Endothelial cell of umbilical vein (primary cell): ENCODE data around the gene RIOX2. TPM values are rescaled to one million over a fixed set of nuclear protein-coding genes. Genes with fewer than 3 reads are reported as not detected.
A peak's percentile ranks its signal among the peaks of the same experiment; 100 is the strongest.

ENCODE experiments used
- BruUV-seq: library from RNA; stranded (reverse); fragments of 400-500 nt; replicated peaks from 2 replicates; lab custom pipeline; 2021; lab: Mats Ljungman, UMichigan
- CTCF ChIA-PET: fragments of 300-600, 350-600 bp; sonication (Branson Sonifier 250); formaldehyde crosslinking; loops from one replicate; lab custom pipeline; 2021; ENCODE audit warnings: antibody characterized with exemption, inconsistent platforms; lab: Charles Lee
- POLR2A ChIA-PET: fragments of 300-600, 350-600 bp; sonication (Branson Sonifier 250); formaldehyde crosslinking; loops from one replicate; lab custom pipeline; 2021; ENCODE audit warnings: antibody characterized with exemption, inconsistent platforms; lab: Charles Lee
- DNase-seq: peaks from one replicate; pipeline ENCODE4 v3.0.0-alpha.2; 2011; ENCODE audit warnings: low read depth, low spot score
- FAIRE-seq: peaks from 2 replicates; lab custom pipeline; 2011; peaks lifted over from hg19 to GRCh38; lab: Jason Lieb, UNC
- H2AFZ ChIP-seq: 2 replicates; pipeline ENCODE4 v1.6.0; 2012; ENCODE audit warnings: low read depth, low read length, control low read depth, inconsistent platforms
- H3K27ac ChIP-seq: 2 replicates; pipeline ENCODE4 v1.5.1; 2011; ENCODE audit warnings: low read depth, mild to moderate bottlenecking, control low read depth, low read length, moderate library complexity; ENCODE audit not compliant: insufficient read depth
- H3K27me3 ChIP-seq, 2 experiments: 2 replicates each; pipeline versions ENCODE4 v1.6.0 to v1.6.1; 2011; ENCODE audit warnings: low read length in 2 of 2, mixed read lengths in 1 of 2; ENCODE audit not compliant: control insufficient read depth in 2 of 2, insufficient read depth in 2 of 2
- H3K36me3 ChIP-seq, 2 experiments: 2 replicates in 1 of 2; 3 replicates in 1 of 2; pipeline ENCODE4 v1.5.1; 2011; ENCODE audit warnings: low read length in 2 of 2, mild to moderate bottlenecking in 1 of 2, moderate library complexity in 1 of 2; ENCODE audit not compliant: control insufficient read depth in 2 of 2, insufficient read depth in 2 of 2; ENCODE audit errors: extremely low read depth in 1 of 2
- H3K4me1 ChIP-seq: 3 replicates; pipeline ENCODE4 v1.5.1; 2011; ENCODE audit warnings: mild to moderate bottlenecking, low read length; ENCODE audit not compliant: control insufficient read depth, insufficient read depth; ENCODE audit errors: extremely low read depth
- H3K4me2 ChIP-seq: 2 replicates; pipeline ENCODE4 v1.6.1; 2011; ENCODE audit warnings: low read length, control low read depth, mixed read lengths; ENCODE audit not compliant: insufficient read depth
- H3K4me3 ChIP-seq, 3 experiments: fragments of 200-600 bp in 1 of 3; sonication (generic), shearing (Covaris generic) in 1 of 3; replicated peaks in 1 of 3; 2 replicates each; pipeline ENCODE4 v1.5.1; 2011 to 2016; ENCODE audit warnings: control low read depth in 3 of 3, low read length in 3 of 3, mild to moderate bottlenecking in 2 of 3, inconsistent platforms in 1 of 3, low read depth in 1 of 3, moderate library complexity in 1 of 3; ENCODE audit not compliant: insufficient read depth in 1 of 3
- H3K79me2 ChIP-seq: 2 replicates; pipeline ENCODE4 v1.6.0; 2012; ENCODE audit warnings: low read length, inconsistent platforms; ENCODE audit not compliant: control insufficient read depth, insufficient read depth
- H3K9ac ChIP-seq: replicated peaks from 2 replicates; pipeline ENCODE3; 2011; ENCODE audit warnings: low read length, control low read depth; ENCODE audit not compliant: insufficient read depth; ENCODE audit errors: extremely low read depth
- H3K9me1 ChIP-seq: replicated peaks from 3 replicates; pipeline ENCODE4 v1.6.0; 2011; ENCODE audit warnings: mild to moderate bottlenecking, low read length; ENCODE audit not compliant: control insufficient read depth, insufficient read depth; ENCODE audit errors: extremely low read depth
- H3K9me3 ChIP-seq: replicated peaks from 2 replicates; pipeline ENCODE4 v1.5.1; 2012; ENCODE audit warnings: low read length, inconsistent platforms; ENCODE audit not compliant: control insufficient read depth, insufficient read depth
- H4K20me1 ChIP-seq: replicated peaks from 2 replicates; pipeline ENCODE3; 2011; ENCODE audit warnings: mild to moderate bottlenecking, low read length; ENCODE audit not compliant: control insufficient read depth, insufficient read depth; ENCODE audit errors: extremely low read depth
- CTCF ChIP-seq, 2 donors: IDR thresholded peaks; 1 replicate in 1 of 2; 2 replicates in 1 of 2; pipeline ENCODE4 v1.5.1; 2011; ENCODE audit warnings: low read length in 2 of 2, mild to moderate bottlenecking in 2 of 2, moderate library complexity in 2 of 2, control low read depth in 1 of 2, inconsistent platforms in 1 of 2, low read depth in 1 of 2; ENCODE audit not compliant: insufficient read depth in 1 of 2; ENCODE audit errors: extremely low read depth in 1 of 2
- EZH2 ChIP-seq: IDR thresholded peaks from 2 replicates; pipeline ENCODE4 v1.6.1; 2012; ENCODE audit warnings: borderline replicate concordance, low read depth, mild to moderate bottlenecking, moderate library complexity, low read length, inconsistent platforms; ENCODE audit not compliant: severe bottlenecking
- FOS ChIP-seq: IDR thresholded peaks from 2 replicates; pipeline ENCODE4 v1.6.1; 2011; ENCODE audit warnings: mild to moderate bottlenecking, low read length, moderate library complexity, borderline replicate concordance; ENCODE audit not compliant: insufficient read depth
- GATA2 ChIP-seq: IDR thresholded peaks from 2 replicates; pipeline ENCODE4 v1.7.0; 2011; ENCODE audit warnings: low read depth, mild to moderate bottlenecking, moderate library complexity, mixed read lengths, low read length; ENCODE audit not compliant: insufficient read length, insufficient read depth
- JUN ChIP-seq: IDR thresholded peaks from 2 replicates; pipeline ENCODE4 v1.6.1; 2011; ENCODE audit warnings: borderline replicate concordance, low read depth; ENCODE audit not compliant: insufficient read length, insufficient read depth
- MAX ChIP-seq: IDR thresholded peaks from 2 replicates; pipeline ENCODE4 v1.6.1; 2011; ENCODE audit not compliant: insufficient read depth, insufficient read length
- MYC ChIP-seq: IDR thresholded peaks from one replicate; pipeline ENCODE4 v1.6.1; 2011; ENCODE audit warnings: mild to moderate bottlenecking, low read depth, low read length
- POLR2A ChIP-seq: IDR thresholded peaks from 2 replicates; pipeline ENCODE4 v1.6.1; 2012; ENCODE audit warnings: low read depth, mild to moderate bottlenecking, control low read depth, low read length
- POLR2AphosphoS5 ChIP-seq: IDR thresholded peaks from 2 replicates; pipeline ENCODE4 v1.6.1; 2012; ENCODE audit warnings: low read depth, mild to moderate bottlenecking, control low read depth, low read length, moderate library complexity; ENCODE audit not compliant: insufficient read depth
- dilution Hi-C: fragments of 300-500 bp; cut with MboI; formaldehyde crosslinking; loops from one replicate; pipeline ENCODE4 v1.15.0; 2019; ENCODE audit warnings: low sequenced_read_pairs; ENCODE audit not compliant: extremely low pct_ligation_motif_present
- intact Hi-C: fragments of 100-400 bp; cut with micrococcal nuclease; formaldehyde crosslinking; loops from one replicate; pipeline ENCODE4 v1.10.0; 2022
- polyA plus RNA-seq, 4 experiments: library from polyadenylated mRNA; depleted of rRNA in 3 of 4; stranded (reverse) in 3 of 4; unstranded in 1 of 4; fragments of >200 nt; gene quantifications; 2 replicates each; pipeline versions ENCODE4 v1.2.1 to v1.2.3, GENCODE V29; 2011 to 2012; ENCODE audit warnings: missing spikeins in 1 of 4
- total RNA-seq: library from RNA; stranded (reverse); gene quantifications from 2 replicates; pipeline ENCODE4 v1.2.3, GENCODE V29; 2021

The RIOX2 gene
- total and polyA plus RNA-seq, 2 donors (not counting 3 experiments of a cell fraction or from before 2014, with no cell fraction given) = 14.5 to 30.5 TPM

- H3K9me1 ChIP-seq = no peaks in the 10 kb centered on the region
- DNase-seq (no peak), FAIRE-seq (no peak)
- H2AFZ ChIP-seq = no peak overlapping the region
- TF ChIP-seq MYC (no peak), POLR2A (no peak), JUN (no peak), FOS (no peak)
- no peak overlapping the region for H3K4me3 ChIP-seq
- H3K27me3 ChIP-seq = no peaks in the 10 kb centered on the region
- H3K4me1 ChIP-seq = peaks cover 2% of the 10 kb centered on the region
- ChIA-PET POLR2A (no interaction called here), CTCF (no interaction called here)
- BruUV-seq = no TSS peak
- dilution Hi-C loops (no loop called here), intact Hi-C loops (no loop called here)
- H3K9ac ChIP-seq = no peak overlapping the region
- H3K36me3 ChIP-seq = peaks cover 0 to 6% of the 10 kb centered on the region in 2 experiments
- no peak overlapping the region for H3K27ac ChIP-seq
- no peaks in the 10 kb centered on the region for H3K9me3 ChIP-seq
- H3K4me2 ChIP-seq = no peak overlapping the region
- no peaks in the 10 kb centered on the region for H3K79me2 ChIP-seq
- no peaks in the 10 kb centered on the region for H4K20me1 ChIP-seq
These were observed 60.8 kb downstream of the RIOX2 start for GRCh38 chr3:97911459-97911858.

- Histone ChIP-seq H2AFZ (no peak overlapping the region), H3K4me1 (peaks cover 2% of the 10 kb centered on the region), H3K9me1 (no peaks in the 10 kb centered on the region), H3K9me3 (no peaks in the 10 kb centered on the region), H3K9ac (no peak overlapping the region), H3K27ac (no peak overlapping the region), H3K36me3 (peaks cover 0 to 6% of the 10 kb centered on the region in 2 experiments), H4K20me1 (no peaks in the 10 kb centered on the region), H3K79me2 (no peaks in the 10 kb centered on the region), H3K4me2 (no peak overlapping the region), H3K4me3 (no peak overlapping the region), H3K27me3 (no peaks in the 10 kb centered on the region)
- FAIRE-seq = peak; percentile 4
- no TSS peak for BruUV-seq
- DNase-seq = no peak
- intact Hi-C loops = no loop called here
- ChIA-PET POLR2A (no interaction called here), CTCF (no interaction called here)
- TF ChIP-seq EZH2 (no peak), CTCF (IDR thresholded peaks at IDR 0.05; ENCODE audit: extremely low read depth in 1 of 2, insufficient read depth in 1 of 2, low read depth in 1 of 2, low read length in 2 of 2) (no peak), FOS (no peak), JUN (no peak), GATA2 (no peak), POLR2A (no peak), POLR2AphosphoS5 (no peak), MAX (no peak), MYC (no peak)
- dilution Hi-C loops = no loop called here
These were observed 61.3 kb downstream of the RIOX2 start for GRCh38 chr3:97910931-97911351.
